HepG2 (cell line): ENCODE measurements around the gene FAM3A. TPM values are rescaled to one million over a fixed set of nuclear protein-coding genes. Genes with fewer than 3 reads are reported as not detected.

Source experiments
- ATAC-seq: fragments of 200-7000 bp; cut with Tn5 transposase; 3 replicates; pipeline ENCODE4 v1.9.1; 2020; ENCODE audit warnings: mild to moderate bottlenecking, moderate library complexity
- BruUV-seq: library from RNA; stranded (reverse); fragments of 400-500 nt; replicated peaks from 2 replicates; lab custom pipeline; 2021; lab: Mats Ljungman, UMichigan
- CTCF ChIA-PET: fragments of 300-600 bp; formaldehyde crosslinking; extraction: SDS; loops from one replicate; lab custom pipeline; 2021; ENCODE audit warnings: low total read pairs, inconsistent platforms, low intra/inter-chr PET ratio; lab: Yijun Ruan, JAX
- POLR2A ChIA-PET: fragments of 350-600 bp; sonication (Branson Sonifier 250); formaldehyde crosslinking; loops from one replicate; lab custom pipeline; 2020; ENCODE audit warnings: antibody characterized with exemption, inconsistent platforms; lab: Yijun Ruan, JAX
- DNase-seq: peaks from one replicate; pipeline ENCODE4 v3.0.0-alpha.2; 2015; ENCODE audit warnings: low spot score
- FAIRE-seq: peaks from 3 replicates; lab custom pipeline; 2011; peaks lifted over from hg19 to GRCh38; lab: Jason Lieb, UNC
- H2AFZ ChIP-seq: one replicate; pipeline ENCODE4 v1.6.1; 2011; ENCODE audit warnings: low read length, inconsistent platforms
- H3K27ac ChIP-seq: fragments of 300-600 bp; 3 replicates; pipeline ENCODE4 v1.8.0; 2011; ENCODE audit warnings: mixed run types, mild to moderate bottlenecking, mixed read lengths, low read length, inconsistent platforms; ENCODE audit not compliant: insufficient read depth; ENCODE audit errors: extremely low read length
- H3K27me3 ChIP-seq, 2 experiments: fragments of 200-600 bp in 1 of 2; 2 replicates in 1 of 2; 3 replicates in 1 of 2; pipeline versions ENCODE4 v1.6.0 to v1.8.0; 2011; ENCODE audit warnings: low read length in 2 of 2, mild to moderate bottlenecking in 2 of 2, moderate library complexity in 2 of 2, inconsistent platforms in 1 of 2; ENCODE audit not compliant: insufficient read depth in 2 of 2, control insufficient read depth in 1 of 2
- H3K36me3 ChIP-seq, 2 experiments: fragments of 200-600 bp in 1 of 2; replicated peaks in 1 of 2; 2 replicates in 1 of 2; 3 replicates in 1 of 2; pipeline versions ENCODE4 v1.5.1 to v1.8.0; 2011; ENCODE audit warnings: low read length in 2 of 2, inconsistent platforms in 1 of 2; ENCODE audit not compliant: insufficient read depth in 2 of 2, control insufficient read depth in 1 of 2
- H3K4me1 ChIP-seq: 2 replicates; pipeline ENCODE4 v1.5.1; 2012; ENCODE audit warnings: low read length, inconsistent platforms; ENCODE audit not compliant: insufficient read depth
- H3K4me2 ChIP-seq: 2 replicates; pipeline ENCODE4 v1.6.0; 2011; ENCODE audit warnings: low read depth, low read length, inconsistent platforms
- H3K4me3 ChIP-seq, 3 experiments: fragments of 200-600 bp in 1 of 3; sonication (generic), shearing (Covaris generic) in 1 of 3; replicated peaks in 1 of 3; 2 replicates each; pipeline ENCODE4 v1.5.1; 2011 to 2016; ENCODE audit warnings: low read length in 3 of 3, inconsistent platforms in 2 of 3, low read depth in 2 of 3, mild to moderate bottlenecking in 2 of 3, control low read depth in 1 of 3, mixed read lengths in 1 of 3; ENCODE audit not compliant: insufficient read depth in 1 of 3
- H3K79me2 ChIP-seq: one replicate; pipeline ENCODE4 v1.6.1; 2011; ENCODE audit warnings: low read length, inconsistent platforms; ENCODE audit not compliant: insufficient read depth
- H3K9ac ChIP-seq: 2 replicates; pipeline ENCODE4 v1.6.0; 2011; ENCODE audit warnings: mild to moderate bottlenecking, low read depth, low read length, inconsistent platforms; ENCODE audit not compliant: insufficient read depth
- H3K9me3 ChIP-seq: 2 replicates; pipeline ENCODE4 v1.5.1; 2012; ENCODE audit warnings: mild to moderate bottlenecking, low read length
- H4K20me1 ChIP-seq: 2 replicates; pipeline ENCODE4 v1.6.0; 2011; ENCODE audit warnings: inconsistent platforms, mild to moderate bottlenecking, low read length, moderate library complexity; ENCODE audit not compliant: insufficient read depth
- CEBPZ ChIP-seq: IDR thresholded peaks from 2 replicates; pipeline ENCODE4 v1.6.1; 2012; ENCODE audit warnings: low read length, improper control_type of control experiment
- GMEB1 ChIP-seq: sonication (generic); formaldehyde crosslinking; IDR thresholded peaks from 2 replicates; pipeline ENCODE4 v1.5.1; 2020; ENCODE audit warnings: missing genetic modification reagents, mild to moderate bottlenecking, borderline replicate concordance
- ISX ChIP-seq: sonication (generic); formaldehyde crosslinking; conservative IDR thresholded peaks from 2 replicates; pipeline ENCODE4 v1.5.0; 2020; ENCODE audit warnings: missing genetic modification reagents
- KDM4B ChIP-seq: sonication (generic); formaldehyde crosslinking; IDR thresholded peaks from 2 replicates; pipeline ENCODE4 v1.4.0; 2020; ENCODE audit warnings: missing genetic modification reagents
- LCORL ChIP-seq, 2 experiments: fragments of 450-650 bp in 1 of 2; sonication (generic) in 1 of 2; formaldehyde crosslinking in 1 of 2; IDR thresholded peaks; 2 replicates each; pipeline versions ENCODE4 v1.5.0 to v1.6.1; 2017 to 2020; ENCODE audit warnings: antibody characterized with exemption in 1 of 2, missing genetic modification reagents in 1 of 2
- NR1H2 ChIP-seq: sonication (generic); formaldehyde crosslinking; IDR thresholded peaks from 2 replicates; pipeline ENCODE4 v1.8.1; 2022; ENCODE audit warnings: low read depth, missing genetic modification reagents, borderline replicate concordance
- SMAD3 ChIP-seq: sonication (generic); formaldehyde crosslinking; IDR thresholded peaks from 2 replicates; pipeline ENCODE4 v1.4.0; 2020; ENCODE audit warnings: missing genetic modification reagents
- SMYD3 ChIP-seq: sonication (generic); formaldehyde crosslinking; IDR thresholded peaks from 2 replicates; pipeline ENCODE4 v1.8.1; 2023; ENCODE audit warnings: mild to moderate bottlenecking, missing genetic modification reagents
- ZNF563 ChIP-seq: sonication (generic); formaldehyde crosslinking; IDR thresholded peaks from 2 replicates; pipeline ENCODE4 v1.8.0; 2022; ENCODE audit warnings: mild to moderate bottlenecking, moderate library complexity, missing genetic modification reagents
- ZNF570 ChIP-seq: sonication (generic); formaldehyde crosslinking; IDR thresholded peaks from 2 replicates; pipeline ENCODE4 v1.4.0; 2020; ENCODE audit warnings: mild to moderate bottlenecking, missing genetic modification reagents, borderline replicate concordance
- ZNF615 ChIP-seq: sonication (generic); formaldehyde crosslinking; IDR thresholded peaks from 2 replicates; pipeline ENCODE4 v1.5.0; 2020; ENCODE audit warnings: mild to moderate bottlenecking, missing genetic modification reagents, borderline replicate concordance
- ZNF75D ChIP-seq: sonication (generic); formaldehyde crosslinking; IDR thresholded peaks from 2 replicates; pipeline ENCODE4 v1.8.1; 2023; ENCODE audit warnings: missing genetic modification reagents, mild to moderate bottlenecking, borderline replicate concordance
- ZNF772 ChIP-seq: sonication (generic); formaldehyde crosslinking; IDR thresholded peaks from 2 replicates; pipeline ENCODE4 v1.5.0; 2020; ENCODE audit warnings: mild to moderate bottlenecking, missing genetic modification reagents
- WGBS: methylation state at CpG from one replicate; pipeline ENCODE4 v1.1.6; 2017; ENCODE audit warnings: low lambda C conversion rate; 5-methylcytosine and 5-hydroxymethylcytosine counted together
- in situ Hi-C: cut with HindIII; loops from 2 replicates; pipeline ENCODE4 v1.10.0; 2017; ENCODE audit warnings: low pct_unique_long_range_greater_than_20kb; ENCODE audit not compliant: extremely low pct_ligation_motif_present
- intact Hi-C: fragments of 100-400 bp; cut with micrococcal nuclease; formaldehyde crosslinking; loops from one replicate; pipeline ENCODE4 v1.10.0; 2022; ENCODE audit not compliant: unreplicated experiment
- polyA plus RNA-seq, 8 experiments: library from polyadenylated mRNA; depleted of rRNA in 3 of 8; stranded (reverse) in 7 of 8; unstranded in 1 of 8; fragments of >200 nt; fragmentation: Illumina TruSeq in 4 of 8; extraction: Trizol in 4 of 8; gene quantifications; 2 replicates each; pipeline versions ENCODE4 v1.2.1 to v1.2.3, GENCODE V29; 2011 to 2016; ENCODE audit warnings: low read depth in 4 of 8, missing spikeins in 1 of 8, mixed read lengths in 1 of 8; ENCODE audit not compliant: insufficient read depth in 1 of 8
- total RNA-seq, 5 experiments: library from RNA; depleted of rRNA; stranded (reverse); fragments of >200 nt; fragmentation: Illumina TruSeq; extraction: Trizol; gene quantifications; 2 replicates each; pipeline ENCODE4 v1.2.3, GENCODE V29; 2016; ENCODE audit warnings: low read depth in 1 of 5

Gene FAM3A
- total and polyA plus RNA-seq, 2 of the 13 experiments (the other 11 are each of a cell fraction or from before 2014, with no cell fraction given), result 11.2 to 22.7 TPM

- POLR2A ChIA-PET, result no interaction called here
Measured at GRCh38 chrX:154549766-154550165, 33.7 kb upstream of the FAM3A start.

More at GRCh38 chrX:154549766-154550165, 33.7 kb upstream of the FAM3A start:
- Histone ChIP-seq H3K79me2 (peaks cover 32% of the 10 kb centered on the region), H3K36me3 (peaks cover 9 to 19% of the 10 kb centered on the region in 2 experiments; a peak in 4 of 5 replicates), H3K27ac (no peak overlapping the region), H3K4me3 (no peak overlapping the region), H3K4me1 (peaks cover 7% of the 10 kb centered on the region), H3K9me3 (no peaks in the 10 kb centered on the region), H2AFZ (no peak overlapping the region)
- ATAC-seq (no peak), FAIRE-seq (no peak), DNase-seq (no peak)
- BruUV-seq, result no TSS peak
- 90% methylated on average over 1 of the region's 1 CpG for whole genome bisulfite sequencing
- in situ Hi-C loops, result loop anchor here (25.0 kb wide), 1 partner anchor 137 kb away; the partner anchor contains the start of genes DNASE1L1 and TAFAZZIN
- TF ChIP-seq ZNF772 (CRISPR knock-in tag) (no peak), ZNF563 (CRISPR knock-in tag) (no peak), SMAD3 (CRISPR knock-in tag) (no peak), ZNF75D (CRISPR knock-in tag) (no peak), NR1H2 (no peak), LCORL (IDR thresholded peaks at IDR 0.05) (no peak), LCORL (CRISPR knock-in tag; IDR thresholded peaks at IDR 0.05) (no peak), SMYD3 (no peak), ZNF615 (CRISPR knock-in tag) (no peak), ZNF570 (CRISPR knock-in tag) (no peak), GMEB1 (CRISPR knock-in tag) (no peak), CEBPZ (no peak), KDM4B (CRISPR knock-in tag) (no peak), ISX (CRISPR knock-in tag) (no peak)
- TF ChIP-seq, all 625 proteins: peak for 0
- Histone ChIP-seq H3K4me2 (no peak overlapping the region), H4K20me1 (peaks cover 30% of the 10 kb centered on the region), H3K27me3 (no peaks in the 10 kb centered on the region; a peak in 1 of 5 replicates), H3K9ac (no peak overlapping the region)
- intact Hi-C loops, result no loop called here
- CTCF ChIA-PET, result no interaction called here
